Peyer's patch (tissue), 4 donors: Measurements from ENCODE around the gene ISLR2.

Experiments
- CTCF ChIP-seq, 6 experiments: fragments of 450-650 bp in 4 of 6; fragments of 200-600 bp in 2 of 6; sonication (generic) in 1 of 6; IDR thresholded peaks; one replicate each; pipeline ENCODE4 v1.5.1; 2017 to 2019; ENCODE audit warnings: antibody characterized with exemption in 6 of 6, mild to moderate bottlenecking in 3 of 6, moderate library complexity in 1 of 6
- POLR2A ChIP-seq, 2 donors: fragments of 450-650 bp; IDR thresholded peaks; one replicate each; pipeline ENCODE4 v1.5.1; 2017; ENCODE audit warnings: antibody characterized with exemption in 2 of 2, mild to moderate bottlenecking in 2 of 2, moderate library complexity in 2 of 2

GRCh38 chr15:74127954-74128784, 2.2 kb upstream of the ISLR2 start:
- TF ChIP-seq CTCF (IDR thresholded peaks at IDR 0.05) (no peak), POLR2A (IDR thresholded peaks at IDR 0.05) (no peak)
